Gastrocnemius medialis (tissue), 4 donors: ENCODE data around the gene DDX54. TPM values are rescaled to one million over a fixed set of nuclear protein-coding genes. Genes with fewer than 3 reads are reported as not detected.

ENCODE experiments used
- ATAC-seq, 2 donors: fragments of 150-250 bp; one replicate each; pipeline ENCODE4 v1.9.1; 2016
- DNase-seq, 2 donors: peaks; one replicate each; pipeline ENCODE4 v3.0.0-alpha.2; 2019
- H3K27ac ChIP-seq, 4 donors: fragments of 200-600 bp; sonication (generic); 1 replicate in 1 of 4; 2 replicates in 3 of 4; pipeline ENCODE4 v1.5.1; 2016 to 2018; ENCODE audit warnings: mild to moderate bottlenecking in 2 of 4, moderate library complexity in 1 of 4
- H3K27me3 ChIP-seq, 3 donors: fragments of 200-600 bp; sonication (generic) in 2 of 3; 1 replicate in 1 of 3; 2 replicates in 2 of 3; pipeline versions ENCODE4 v1.5.1 to v1.6.0; 2016 to 2019; ENCODE audit warnings: mild to moderate bottlenecking in 1 of 3, moderate library complexity in 1 of 3
- H3K36me3 ChIP-seq, 2 donors: fragments of 200-600 bp; sonication (generic) in 1 of 2; one replicate each; pipeline ENCODE4 v1.5.1; 2017 to 2018
- H3K4me1 ChIP-seq, 2 donors: fragments of 200-600 bp; sonication (generic) in 1 of 2; one replicate each; pipeline ENCODE4 v1.5.1; 2016 to 2017; ENCODE audit warnings: mild to moderate bottlenecking in 2 of 2
- H3K4me3 ChIP-seq, 4 donors: fragments of 200-600 bp; sonication (generic) in 3 of 4; 1 replicate in 1 of 4; 2 replicates in 3 of 4; pipeline ENCODE4 v1.5.1; 2016 to 2019; ENCODE audit warnings: mild to moderate bottlenecking in 2 of 4
- H3K9me3 ChIP-seq, 3 donors: fragments of 200-600 bp; sonication (generic) in 2 of 3; 1 replicate in 1 of 3; 2 replicates in 2 of 3; pipeline ENCODE4 v1.5.1; 2016 to 2019
- POLR2A ChIP-seq, 2 donors: fragments of 450-650 bp; IDR thresholded peaks; one replicate each; pipeline ENCODE4 v1.6.1; 2017; ENCODE audit warnings: antibody characterized with exemption in 2 of 2, mild to moderate bottlenecking in 2 of 2, moderate library complexity in 2 of 2
- in situ Hi-C, 4 donors: fragments of 200-750 bp; cut with MboI; loops; one replicate each; pipeline versions ENCODE4 v1.15.0 to v1.8.0; 2017; ENCODE audit warnings: low sequenced_read_pairs in 4 of 4
- intact Hi-C: fragments of 100-400 bp; cut with DNase I; formaldehyde crosslinking; loops from one replicate; pipeline ENCODE4 v1.15.1; 2023; ENCODE audit warnings: low total_unique reads
- total RNA-seq, 4 donors: library from RNA; depleted of rRNA; stranded (reverse); fragments of >200 nt; gene quantifications; one replicate each; pipeline versions ENCODE4 v1.1.0 to v1.2.3, GENCODE V29; 2016
- TF ChIP-seq, protein P1 (sequence below), 5 experiments: fragments of 450-650 bp in 3 of 5; fragments of 200-600 bp in 2 of 5; sonication (generic) in 2 of 5; IDR thresholded peaks in 4 of 5; conservative IDR thresholded peaks in 1 of 5; 1 replicate in 4 of 5; 2 replicates in 1 of 5; pipeline ENCODE4 v1.5.1; 2016 to 2019; ENCODE audit warnings: antibody characterized with exemption in 5 of 5, mild to moderate bottlenecking in 3 of 5, moderate library complexity in 3 of 5

Gene DDX54
- total RNA-seq, 4 donors from 2014 or later = 90.0 to 144 (median 108) TPM

DNA sequence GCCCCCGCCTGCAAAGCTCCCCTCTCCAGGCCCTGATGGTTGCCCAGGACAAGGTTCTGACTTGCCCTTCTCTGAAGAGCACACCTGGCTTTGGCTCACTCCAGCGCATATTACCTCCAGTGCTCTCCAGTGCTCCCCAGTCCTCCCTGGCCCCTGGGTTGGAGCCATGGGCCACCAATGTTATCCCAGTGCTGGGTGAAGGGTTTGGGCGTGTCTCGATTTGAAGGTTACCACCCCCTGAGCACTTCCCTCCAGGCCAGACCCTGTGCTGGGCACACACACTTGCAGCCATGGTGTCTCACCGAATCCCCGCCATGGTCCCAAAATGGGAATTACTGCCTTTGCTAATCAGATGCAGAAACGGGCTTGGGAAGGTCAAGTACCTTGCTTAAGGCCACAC lies 11.3 kb upstream of the DDX54 start:
- intact Hi-C loops = loop anchor here (2.0 to 10.0 kb wide), 4 partner anchors 24 to 228 kb away; partner anchors contain the start of genes SLC8B1 and TPCN1
- H3K4me3 ChIP-seq = no peak overlapping the region
- no peak for DNase-seq

DNA sequence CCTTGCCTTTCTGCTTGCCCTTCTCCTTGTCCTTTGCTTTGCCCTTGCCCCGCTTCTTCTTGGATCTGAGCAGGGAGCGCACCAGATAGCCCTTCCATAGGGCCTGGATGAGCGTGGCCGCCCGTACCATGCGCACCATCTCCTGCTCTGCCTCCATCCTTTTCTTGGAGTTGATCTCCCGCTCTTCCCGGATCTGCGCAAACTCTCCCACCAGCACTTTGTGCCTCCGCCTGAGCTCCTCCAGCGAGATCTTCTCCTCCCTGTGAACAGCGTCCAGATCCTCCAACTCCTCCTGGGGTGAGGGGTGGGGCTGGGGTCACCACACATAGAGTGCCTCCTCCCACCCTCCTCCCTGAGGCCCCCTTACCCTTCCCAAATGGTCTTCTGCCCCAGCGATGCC lies 10.3 kb upstream of the DDX54 start:
- TF ChIP-seq POLR2A (IDR thresholded peaks at IDR 0.05) = no peak
- TF ChIP-seq, protein P1, sequence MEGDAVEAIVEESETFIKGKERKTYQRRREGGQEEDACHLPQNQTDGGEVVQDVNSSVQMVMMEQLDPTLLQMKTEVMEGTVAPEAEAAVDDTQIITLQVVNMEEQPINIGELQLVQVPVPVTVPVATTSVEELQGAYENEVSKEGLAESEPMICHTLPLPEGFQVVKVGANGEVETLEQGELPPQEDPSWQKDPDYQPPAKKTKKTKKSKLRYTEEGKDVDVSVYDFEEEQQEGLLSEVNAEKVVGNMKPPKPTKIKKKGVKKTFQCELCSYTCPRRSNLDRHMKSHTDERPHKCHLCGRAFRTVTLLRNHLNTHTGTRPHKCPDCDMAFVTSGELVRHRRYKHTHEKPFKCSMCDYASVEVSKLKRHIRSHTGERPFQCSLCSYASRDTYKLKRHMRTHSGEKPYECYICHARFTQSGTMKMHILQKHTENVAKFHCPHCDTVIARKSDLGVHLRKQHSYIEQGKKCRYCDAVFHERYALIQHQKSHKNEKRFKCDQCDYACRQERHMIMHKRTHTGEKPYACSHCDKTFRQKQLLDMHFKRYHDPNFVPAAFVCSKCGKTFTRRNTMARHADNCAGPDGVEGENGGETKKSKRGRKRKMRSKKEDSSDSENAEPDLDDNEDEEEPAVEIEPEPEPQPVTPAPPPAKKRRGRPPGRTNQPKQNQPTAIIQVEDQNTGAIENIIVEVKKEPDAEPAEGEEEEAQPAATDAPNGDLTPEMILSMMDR (IDR thresholded peaks at IDR 0.05 in 4 of 5, conservative IDR thresholded peaks at IDR 0.05 in 1 of 5) = no peak
- DNase-seq (no peak), ATAC-seq (no peak)
- Histone ChIP-seq H3K9me3 (no peaks in the 10 kb centered on the region), H3K27ac (peak overlapping the region in 3 of 4 donors; percentile 73 to 84 (median 77)), H3K36me3 (peaks cover 0 to 18% of the 10 kb centered on the region in 2 donors), H3K4me1 (peaks cover 12 to 21% of the 10 kb centered on the region in 2 donors), H3K27me3 (no peaks in the 10 kb centered on the region), H3K4me3 (no peak overlapping the region)
- intact Hi-C loops (loop anchor here (10.0 kb wide), 2 partner anchors 99 to 139 kb away; partner anchors contain the start of gene SLC8B1), in situ Hi-C loops (loop anchor here in 2 of 4 donors (10.0 to 25.0 kb wide), 2 partner anchors 99 to 117 kb away; no protein-coding TSS in a partner anchor)

More for the DNA sequence above, 11.3 kb upstream of the DDX54 start:
- no peak for ATAC-seq
- Histone ChIP-seq H3K4me1 (peaks cover 12 to 21% of the 10 kb centered on the region in 2 donors), H3K27ac (no peak overlapping the region), H3K36me3 (peaks cover 0 to 9% of the 10 kb centered on the region in 2 donors), H3K9me3 (no peaks in the 10 kb centered on the region), H3K27me3 (no peaks in the 10 kb centered on the region)
- TF ChIP-seq, protein P1 (IDR thresholded peaks at IDR 0.05 in 4 of 5, conservative IDR thresholded peaks at IDR 0.05 in 1 of 5) = no peak
- TF ChIP-seq POLR2A (IDR thresholded peaks at IDR 0.05) = no peak
- in situ Hi-C loops = loop anchor here in 2 of 4 donors (10.0 to 25.0 kb wide), 2 partner anchors 98 to 116 kb away; no protein-coding TSS in a partner anchor

DNA sequence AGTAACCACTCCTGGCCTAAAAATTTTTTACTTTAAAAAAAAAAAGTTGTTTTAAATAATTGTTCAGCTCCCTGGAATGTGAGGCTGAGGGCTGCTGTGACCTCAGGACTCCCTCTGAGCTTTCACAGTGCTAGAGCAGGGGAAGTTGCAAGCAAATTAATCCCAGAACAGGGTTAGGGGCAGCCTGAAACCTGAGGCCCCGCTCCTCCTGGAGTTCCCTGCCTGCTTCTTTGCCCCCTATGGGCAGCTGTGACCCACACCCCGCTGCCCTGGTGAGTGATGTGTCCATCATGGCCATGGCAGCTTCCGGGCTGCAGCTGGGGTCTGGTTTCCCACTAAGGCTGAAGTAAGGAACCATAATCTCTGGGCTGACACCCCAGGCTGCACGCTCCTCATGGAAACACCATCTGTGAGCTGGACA lies 9.7 kb upstream of the DDX54 start:
- Histone ChIP-seq H3K27me3 (no peaks in the 10 kb centered on the region), H3K4me1 (peaks cover 12 to 21% of the 10 kb centered on the region in 2 donors), H3K36me3 (peaks cover 0 to 19% of the 10 kb centered on the region in 2 donors), H3K27ac (peak overlapping the region; percentile 73 to 84 (median 80)), H3K4me3 (no peak overlapping the region), H3K9me3 (no peaks in the 10 kb centered on the region)
- TF ChIP-seq POLR2A (IDR thresholded peaks at IDR 0.05) = no peak
- TF ChIP-seq, protein P1 (IDR thresholded peaks at IDR 0.05 in 4 of 5, conservative IDR thresholded peaks at IDR 0.05 in 1 of 5) = no peak
- intact Hi-C loops = loop anchor here (10.0 kb wide), 2 partner anchors 100 to 140 kb away; partner anchors contain the start of gene SLC8B1
- no peak for DNase-seq
- in situ Hi-C loops = loop anchor here in 2 of 4 donors (10.0 to 25.0 kb wide), 2 partner anchors 100 to 117 kb away; no protein-coding TSS in a partner anchor
- no peak for ATAC-seq

DNA sequence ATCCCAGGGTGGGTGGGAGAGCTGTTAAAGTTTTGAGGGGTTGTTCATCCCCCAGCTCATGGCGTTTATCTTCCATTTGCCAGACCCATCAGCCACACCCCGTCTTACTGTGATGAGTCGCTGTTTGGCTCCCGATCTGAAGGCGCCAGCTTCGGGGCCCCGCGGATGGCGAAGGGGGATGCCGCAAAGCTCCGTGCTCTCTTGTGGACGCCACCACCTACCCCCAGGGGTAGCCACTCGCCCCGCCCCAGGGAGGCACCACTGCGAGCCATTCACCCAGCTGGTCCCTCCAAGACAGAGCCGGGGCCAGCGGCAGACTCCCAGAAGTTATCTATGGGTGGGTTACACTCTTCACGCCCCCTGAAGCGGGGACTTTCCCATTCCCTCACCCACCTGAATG lies 5.9 kb upstream of the DDX54 start:
- intact Hi-C loops = loop anchor here (10.0 kb wide), 2 partner anchors 104 to 144 kb away; partner anchors contain the start of gene SLC8B1
- H3K36me3 ChIP-seq = peaks cover 0 to 23% of the 10 kb centered on the region in 2 donors
- H3K27me3 ChIP-seq = no peaks in the 10 kb centered on the region
- H3K9me3 ChIP-seq = no peaks in the 10 kb centered on the region
- in situ Hi-C loops = loop anchor here in 2 of 4 donors (10.0 to 25.0 kb wide), 2 partner anchors 104 to 121 kb away; no protein-coding TSS in a partner anchor
- no peak for TF ChIP-seq POLR2A (IDR thresholded peaks at IDR 0.05)
- TF ChIP-seq, protein P1 (IDR thresholded peaks at IDR 0.05 in 4 of 5, conservative IDR thresholded peaks at IDR 0.05 in 1 of 5) = no peak
- DNase-seq (no peak), ATAC-seq (no peak)
- no peak overlapping the region for H3K27ac ChIP-seq
- H3K4me3 ChIP-seq = no peak overlapping the region
- peaks cover 21 to 31% of the 10 kb centered on the region in 2 donors for H3K4me1 ChIP-seq
